ENCODE measurements around the gene EFNA3.
A peak's percentile ranks its signal among the peaks of the same experiment; 100 is the strongest.

EFNA3 gene

GRCh38 chr1:155078469-155079209 is at the start of gene EFNA3:
Gene EFNA3 (plus strand): TSS chr1:155078837. CDS start chr1:155078942, 105 bp downstream.
- peak; percentile 83 for DNase-seq (ENCODE audit: low spot score)

GRCh38 chr1:155029513-155030242 is 49.0 kb upstream of the EFNA3 start:
- DNase-seq (ENCODE audit: low spot score), result no peak

- no peak for DNase-seq (ENCODE audit: low spot score)
Observed at GRCh38 chr1:155030243-155030795, 48.3 kb upstream of the EFNA3 start.

GRCh38 chr1:155030899-155031298 is 47.7 kb upstream of the EFNA3 start:
- no peak for DNase-seq (ENCODE audit: low spot score)

GRCh38 chr1:155032886-155033285 is 45.8 kb upstream of the EFNA3 start:
- no peak for DNase-seq (ENCODE audit: low spot score)

GRCh38 chr1:155033524-155033923 is 45.1 kb upstream of the EFNA3 start, which contains the start of the genes DCST1 and DCST2:
Gene DCST1 (plus strand): TSS chr1:155033824. CDS start chr1:155034037, 213 bp downstream.
Gene DCST2 (minus strand): TSS chr1:155033781. CDS start chr1:155033701, 80 bp downstream.
- no peak for DNase-seq (ENCODE audit: low spot score)

- DNase-seq (ENCODE audit: low spot score), result no peak
Observed at GRCh38 chr1:155034318-155035208, 44.1 kb upstream of the EFNA3 start.

GRCh38 chr1:155035936-155036335 is 42.7 kb upstream of the EFNA3 start:
- no peak for DNase-seq (ENCODE audit: low spot score)

GRCh38 chr1:155037043-155037442 is 41.6 kb upstream of the EFNA3 start:
- DNase-seq (ENCODE audit: low spot score), result no peak

GRCh38 chr1:155037851-155038441 is 40.7 kb upstream of the EFNA3 start:
- DNase-seq (ENCODE audit: low spot score), result no peak

GRCh38 chr1:155038602-155039307 is 39.9 kb upstream of the EFNA3 start:
- no peak for DNase-seq (ENCODE audit: low spot score)

GRCh38 chr1:155039308-155039669 is 39.3 kb upstream of the EFNA3 start:
- no peak for DNase-seq (ENCODE audit: low spot score)

- no peak for DNase-seq (ENCODE audit: low spot score)
Observed at GRCh38 chr1:155040358-155041093, 38.1 kb upstream of the EFNA3 start.

GRCh38 chr1:155042789-155043188 is 35.8 kb upstream of the EFNA3 start:
- DNase-seq (ENCODE audit: low spot score), result no peak

- no peak for DNase-seq (ENCODE audit: low spot score)
Observed at GRCh38 chr1:155043301-155043702, 35.3 kb upstream of the EFNA3 start.

- no peak for DNase-seq (ENCODE audit: low spot score)
Observed at GRCh38 chr1:155043793-155044192, 34.8 kb upstream of the EFNA3 start.

- no peak for DNase-seq (ENCODE audit: low spot score)
Observed at GRCh38 chr1:155044365-155044764, 34.3 kb upstream of the EFNA3 start.

- peak; percentile 90 for DNase-seq (ENCODE audit: low spot score)
Observed at GRCh38 chr1:155044812-155045657, 33.6 kb upstream of the EFNA3 start.

All from hepatic stellate cell (primary cell).